Left lobe of liver (tissue), 2 donors: Measurements from ENCODE around the gene FSTL4. TPM values are rescaled to one million over a fixed set of nuclear protein-coding genes. Genes with fewer than 3 reads are reported as not detected.

Experiments used
- ATAC-seq: fragments of 200-7000 bp; cut with Tn5 transposase; one replicate; pipeline ENCODE4 v1.9.1; 2020; ENCODE audit warnings: mild to moderate bottlenecking, moderate library complexity
- DNase-seq: peaks from one replicate; pipeline ENCODE4 v3.0.0-alpha.2; 2020; ENCODE audit warnings: low spot score
- total RNA-seq: library from RNA; stranded (reverse); gene quantifications from one replicate; pipeline ENCODE4 v1.2.1, GENCODE V29; 2021
- donor health status: DM: no; HTN: no; CAD: no; lungs with moderate emphysema.
- donor health status: DM: no; HTN: yes; CAD: no.

FSTL4 gene
- not detected for total RNA-seq

GRCh38 chr5:133612249-133612860, at the start of gene FSTL4:
Gene FSTL4, minus strand, starts transcription at chr5:133612541.
- DNase-seq (peak; percentile 51), ATAC-seq (peak; percentile 68)

- no peak for DNase-seq
- no peak for ATAC-seq
These were observed 49.0 kb upstream of the FSTL4 start for GRCh38 chr5:133661389-133661788.

DNA sequence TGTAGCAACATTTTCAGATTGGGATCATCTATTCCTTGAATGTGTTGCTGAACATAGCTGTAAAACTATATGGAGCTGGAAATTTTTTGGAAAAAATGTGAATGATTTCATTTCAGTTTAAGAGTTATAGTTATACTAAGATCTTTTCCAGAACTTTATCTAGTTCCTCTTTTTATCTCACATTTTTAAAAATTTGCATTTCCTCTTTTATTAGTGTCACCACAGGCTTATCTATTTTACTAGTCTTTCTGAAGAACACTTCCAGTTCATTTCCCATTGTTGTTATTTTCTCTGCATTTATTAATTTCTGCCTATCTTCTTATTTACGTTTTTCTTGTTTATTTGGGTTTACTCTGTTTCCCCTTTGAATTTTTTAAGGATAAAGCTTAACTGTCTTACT, 46.0 kb upstream of the FSTL4 start:
- no peak for DNase-seq
- no peak for ATAC-seq

GRCh38 chr5:133657036-133657435, 44.7 kb upstream of the FSTL4 start:
- ATAC-seq, result no peak
- no peak for DNase-seq

GRCh38 chr5:133655966-133656365, 43.6 kb upstream of the FSTL4 start:
- ATAC-seq (no peak), DNase-seq (no peak)

DNA sequence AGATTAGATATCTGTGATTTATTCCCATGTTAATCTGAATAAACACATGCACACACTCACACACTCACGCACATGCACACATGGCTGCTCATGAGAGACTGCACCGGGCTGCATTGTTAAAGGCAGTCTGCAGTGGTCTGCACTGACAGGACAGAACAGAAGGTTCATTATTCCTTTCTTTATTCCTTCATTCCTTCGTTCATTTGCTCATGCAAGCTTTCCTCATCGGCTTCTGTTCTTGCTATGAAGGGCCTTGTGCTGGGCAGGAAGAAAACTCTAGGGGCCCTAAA, 41.4 kb upstream of the FSTL4 start:
- ATAC-seq, result no peak

DNA sequence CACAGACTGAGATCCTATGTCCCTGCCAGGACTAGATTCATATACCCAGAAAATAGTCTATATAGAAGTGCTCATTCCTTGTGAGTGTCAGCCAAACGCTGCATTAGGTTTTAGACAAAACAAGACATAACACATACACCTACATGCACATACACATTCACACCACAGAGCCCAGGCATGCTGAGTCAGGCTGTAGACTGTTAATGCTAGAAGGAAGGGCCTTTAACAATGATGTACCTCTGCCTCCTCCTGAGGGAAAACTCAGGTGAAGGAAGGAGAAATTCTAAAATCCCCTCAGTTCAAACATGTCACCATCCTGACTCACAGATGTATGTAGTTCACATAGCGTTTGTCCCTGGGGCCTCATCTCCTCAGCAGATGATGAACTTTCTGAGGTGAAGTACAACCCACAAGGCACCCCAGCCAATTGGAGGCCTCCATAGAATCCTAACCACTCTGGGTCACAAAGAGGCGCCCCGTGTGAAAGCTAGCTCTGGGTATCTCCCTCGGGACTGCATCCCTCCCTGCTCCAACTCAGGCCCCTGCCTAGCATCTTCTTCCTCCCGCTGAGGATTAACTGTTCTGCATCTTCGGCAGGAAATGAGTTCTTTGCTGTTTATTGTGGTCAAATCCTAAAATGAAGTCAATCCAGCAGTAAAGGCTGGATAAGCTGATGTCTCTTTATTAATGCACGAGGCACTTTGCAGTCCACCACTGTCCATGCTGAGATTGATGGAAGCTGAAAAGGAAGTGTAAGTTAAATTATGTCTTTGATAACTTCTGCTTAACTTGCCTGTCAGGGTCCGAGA, 40.8 kb upstream of the FSTL4 start:
- ATAC-seq, result no peak
- no peak for DNase-seq

More for the DNA sequence above, 41.4 kb upstream of the FSTL4 start:
- no peak for DNase-seq

DNA sequence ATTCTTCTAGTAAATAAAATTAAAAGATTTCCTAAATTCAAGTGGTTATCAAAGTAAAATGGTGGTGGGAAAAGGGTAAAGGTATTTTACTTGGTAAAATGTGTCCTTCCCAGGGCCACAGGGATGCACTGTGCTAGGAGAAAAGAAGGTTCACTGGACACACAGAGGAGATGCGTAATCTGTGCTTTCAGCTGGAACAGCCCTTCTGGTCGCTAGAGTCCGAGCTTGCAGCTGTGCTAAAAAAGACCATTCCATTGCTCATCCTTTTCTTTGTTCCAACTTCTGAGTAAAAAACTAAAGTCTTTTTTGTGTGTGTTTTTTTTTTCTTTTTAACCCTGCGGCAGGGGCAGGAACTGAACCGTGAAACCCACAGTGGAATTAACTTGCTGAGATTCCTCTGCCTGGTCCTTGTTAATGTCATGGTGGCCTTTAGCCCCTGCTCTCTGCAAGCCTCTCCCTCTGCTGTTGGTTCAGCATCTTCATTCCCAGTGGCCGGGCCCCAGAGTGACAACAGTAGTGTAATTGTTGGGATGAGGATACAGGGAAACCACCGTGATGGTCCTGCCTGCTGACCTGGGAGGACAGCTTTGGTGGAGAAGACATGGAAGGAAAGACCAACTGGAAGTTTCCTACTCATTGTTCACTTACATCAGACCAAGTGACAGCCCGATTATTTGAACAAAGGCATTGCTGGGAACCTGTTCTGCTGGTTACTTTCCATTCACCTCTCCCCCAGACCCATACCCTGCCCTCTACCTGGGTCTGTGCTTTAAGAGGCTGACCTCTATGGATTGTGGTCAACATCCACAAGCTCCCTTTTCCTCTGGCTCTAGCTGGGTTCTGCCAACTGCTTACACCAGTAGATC, 31.9 kb upstream of the FSTL4 start:
- DNase-seq, result no peak
- ATAC-seq, result no peak

GRCh38 chr5:133643365-133643764, 31.0 kb upstream of the FSTL4 start:
- ATAC-seq (no peak), DNase-seq (no peak)

DNA sequence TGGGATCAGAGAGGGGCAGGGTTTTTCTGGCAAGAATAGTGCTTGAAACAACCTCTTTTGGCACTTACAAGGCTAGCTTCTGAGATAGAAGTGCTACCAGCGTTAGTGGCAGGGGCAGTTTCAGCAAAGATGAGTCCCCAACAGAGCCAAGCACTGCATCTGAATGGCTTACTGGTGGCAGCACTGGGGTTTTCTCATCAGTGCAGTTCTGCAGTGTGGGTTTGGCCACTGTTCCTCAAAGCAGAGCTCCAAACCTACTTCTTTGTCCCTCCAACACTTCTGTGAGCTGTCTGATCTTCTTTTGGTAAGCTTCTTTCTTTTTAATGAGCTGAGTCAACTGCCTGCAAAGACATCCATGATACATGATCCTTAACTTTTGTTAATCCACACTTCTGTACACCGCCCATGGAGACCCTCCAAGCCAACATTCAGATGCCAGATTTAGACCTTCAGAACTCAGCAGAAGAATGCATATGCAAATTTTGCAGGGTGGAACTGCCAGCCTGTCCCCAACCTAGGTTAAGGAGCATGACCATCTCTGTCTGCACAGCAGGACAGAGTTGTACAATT, 29.9 kb upstream of the FSTL4 start:
- DNase-seq (no peak), ATAC-seq (no peak)

- DNase-seq, result no peak
- no peak for ATAC-seq
These were observed 29.3 kb upstream of the FSTL4 start for GRCh38 chr5:133641683-133642082.

GRCh38 chr5:133639850-133640528, 27.6 kb upstream of the FSTL4 start:
- ATAC-seq (no peak), DNase-seq (no peak)

DNA sequence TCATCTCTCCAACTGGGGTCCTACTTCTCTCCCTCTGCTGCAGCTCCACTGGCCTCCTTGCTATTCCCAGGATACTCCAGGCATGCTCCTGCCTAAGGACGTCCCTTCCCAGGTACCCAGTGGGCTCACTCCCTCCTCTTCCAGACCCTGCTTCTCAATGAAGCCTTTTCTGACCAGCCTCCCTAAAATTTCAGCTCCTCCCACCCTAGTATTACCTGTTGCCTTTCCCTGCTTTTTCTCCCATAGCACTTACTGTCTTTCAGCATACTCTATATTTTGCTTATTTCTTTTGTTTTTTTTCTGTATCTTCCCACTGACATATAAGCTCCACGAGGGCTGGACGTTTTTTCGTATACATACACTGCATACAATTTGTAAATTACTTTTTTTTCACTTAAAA, 26.1 kb upstream of the FSTL4 start:
- ATAC-seq (no peak), DNase-seq (no peak)

GRCh38 chr5:133637206-133637605, 24.9 kb upstream of the FSTL4 start:
- DNase-seq (no peak), ATAC-seq (no peak)

DNA sequence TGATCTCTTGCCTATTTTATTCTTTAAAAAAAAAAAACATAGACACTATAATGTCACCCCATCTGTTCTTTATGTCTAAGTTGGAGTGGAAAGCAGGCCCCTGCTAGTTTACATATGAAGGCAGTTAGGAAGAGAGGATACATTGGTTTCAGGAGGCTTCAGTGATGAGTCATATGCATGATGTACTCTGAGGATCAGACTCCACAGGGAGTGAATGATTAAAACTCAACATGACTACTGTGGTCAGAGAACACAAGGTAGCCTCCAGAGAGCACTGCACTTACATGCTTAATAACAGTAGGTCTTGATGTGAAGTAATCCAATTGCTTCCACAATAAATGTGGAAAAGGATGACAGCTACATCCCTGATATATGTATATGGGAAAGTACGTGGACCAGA, 22.7 kb upstream of the FSTL4 start:
- DNase-seq (no peak), ATAC-seq (no peak)

GRCh38 chr5:133627180-133627579, 14.8 kb upstream of the FSTL4 start:
- DNase-seq (no peak), ATAC-seq (no peak)

- no peak for ATAC-seq
- no peak for DNase-seq
These were observed 12.0 kb upstream of the FSTL4 start for GRCh38 chr5:133624316-133624715.

- ATAC-seq (no peak), DNase-seq (no peak)
These were observed 5.8 kb upstream of the FSTL4 start for GRCh38 chr5:133618141-133618540.

- DNase-seq (no peak), ATAC-seq (no peak)
These were observed 1.4 kb upstream of the FSTL4 start for GRCh38 chr5:133613743-133614142.

DNA sequence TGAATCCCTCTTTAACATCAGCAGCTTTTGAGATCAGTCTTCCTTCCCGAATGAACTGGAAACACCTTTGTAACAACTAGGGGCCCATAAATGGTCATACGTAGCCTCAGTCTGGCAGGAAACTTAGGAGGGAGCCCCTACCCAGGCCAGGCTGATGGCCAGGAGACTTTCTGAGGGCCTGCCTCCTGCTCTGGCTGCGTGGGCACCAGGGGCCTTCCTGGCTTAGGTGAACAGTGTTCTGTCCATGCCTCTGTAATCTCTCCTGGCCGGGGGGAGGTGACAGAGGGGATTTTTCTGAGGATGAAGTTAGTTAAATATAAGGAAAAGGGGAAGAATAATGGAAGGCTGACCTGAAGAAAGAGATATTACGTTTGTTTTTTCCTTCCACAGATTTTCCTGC, 843 bp upstream of the FSTL4 start:
- ATAC-seq (no peak), DNase-seq (no peak)
